Cardiac fibroblast (primary cell): ENCODE results near the gene ZNF529.

Experiments
- DNase-seq, 2 donors: peaks; one replicate each; pipeline versions ENCODE4 v3.0.0 to v3.0.0-alpha.2; 2010; ENCODE audit warnings: low read depth in 2 of 2
- H3K4me3 ChIP-seq, 2 donors: replicated peaks in 1 of 2; 1 replicate in 1 of 2; 2 replicates in 1 of 2; pipeline ENCODE4 v1.5.1; 2011; ENCODE audit warnings: low read depth in 2 of 2, low read length in 2 of 2, mild to moderate bottlenecking in 2 of 2, moderate library complexity in 1 of 2
- TF ChIP-seq, protein P1 (sequence below): IDR thresholded peaks from one replicate; pipeline ENCODE4 v1.5.1; 2011; ENCODE audit warnings: low read depth, mild to moderate bottlenecking, low read length, inconsistent platforms

ZNF529 gene

DNA sequence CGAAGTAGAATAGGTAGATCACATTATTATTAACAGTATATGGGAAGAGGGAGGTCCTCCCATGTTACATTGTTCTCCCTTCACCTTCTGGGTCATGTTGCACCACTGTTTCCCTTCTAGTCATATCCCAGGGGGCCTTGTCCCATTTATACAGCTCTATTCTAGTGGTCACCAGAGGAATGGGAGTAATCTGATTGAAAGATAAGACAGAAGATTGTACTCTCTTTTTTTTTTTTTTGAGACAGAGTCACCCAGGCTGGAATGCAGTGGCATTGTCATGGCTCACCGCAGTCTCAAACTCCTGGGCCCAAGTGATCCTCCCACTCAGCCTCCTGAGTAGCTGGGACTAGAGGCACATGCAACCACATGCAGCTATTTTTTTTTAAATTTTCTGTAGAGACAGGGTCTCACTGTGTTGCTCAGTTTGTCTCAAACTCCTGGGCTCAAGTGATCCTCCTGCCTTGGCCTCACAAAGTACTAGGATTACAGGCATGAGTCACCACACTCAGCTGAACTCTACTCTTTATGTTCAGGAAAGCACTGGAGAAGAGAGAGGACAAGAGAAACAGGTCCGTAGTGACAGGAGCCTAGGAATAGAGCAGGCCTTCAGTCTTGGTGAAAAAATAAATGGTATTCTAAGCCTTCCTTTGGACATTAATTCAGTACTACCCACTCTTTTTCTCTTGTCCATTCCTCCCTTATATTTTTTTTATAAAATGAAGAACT is 4.3 kb upstream of the ZNF529 start:
- no peak overlapping the region for H3K4me3 ChIP-seq
- DNase-seq: peak in 1 of 2 donors; percentile 68
- TF ChIP-seq, protein P1, sequence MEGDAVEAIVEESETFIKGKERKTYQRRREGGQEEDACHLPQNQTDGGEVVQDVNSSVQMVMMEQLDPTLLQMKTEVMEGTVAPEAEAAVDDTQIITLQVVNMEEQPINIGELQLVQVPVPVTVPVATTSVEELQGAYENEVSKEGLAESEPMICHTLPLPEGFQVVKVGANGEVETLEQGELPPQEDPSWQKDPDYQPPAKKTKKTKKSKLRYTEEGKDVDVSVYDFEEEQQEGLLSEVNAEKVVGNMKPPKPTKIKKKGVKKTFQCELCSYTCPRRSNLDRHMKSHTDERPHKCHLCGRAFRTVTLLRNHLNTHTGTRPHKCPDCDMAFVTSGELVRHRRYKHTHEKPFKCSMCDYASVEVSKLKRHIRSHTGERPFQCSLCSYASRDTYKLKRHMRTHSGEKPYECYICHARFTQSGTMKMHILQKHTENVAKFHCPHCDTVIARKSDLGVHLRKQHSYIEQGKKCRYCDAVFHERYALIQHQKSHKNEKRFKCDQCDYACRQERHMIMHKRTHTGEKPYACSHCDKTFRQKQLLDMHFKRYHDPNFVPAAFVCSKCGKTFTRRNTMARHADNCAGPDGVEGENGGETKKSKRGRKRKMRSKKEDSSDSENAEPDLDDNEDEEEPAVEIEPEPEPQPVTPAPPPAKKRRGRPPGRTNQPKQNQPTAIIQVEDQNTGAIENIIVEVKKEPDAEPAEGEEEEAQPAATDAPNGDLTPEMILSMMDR: no peak

DNA sequence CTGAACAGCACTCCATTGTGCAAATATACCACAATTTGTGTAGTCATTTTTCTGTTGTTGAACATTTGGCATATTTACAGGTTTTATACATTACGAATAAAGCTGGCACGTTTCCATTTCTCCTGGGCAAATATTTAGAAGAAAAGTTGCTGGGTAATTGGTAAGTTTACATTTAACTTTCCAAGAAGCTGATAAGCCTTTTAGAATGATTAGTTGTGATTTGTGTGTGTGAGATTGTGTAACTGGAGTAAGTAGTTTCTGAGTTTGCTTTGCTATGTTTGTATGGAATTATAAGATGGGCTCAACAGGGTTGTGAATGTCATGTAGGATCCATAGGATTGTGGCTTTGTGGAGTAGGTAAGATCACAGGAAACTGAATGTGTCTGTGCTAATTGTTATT is 1.6 kb upstream of the ZNF529 start:
- H3K4me3 ChIP-seq: no peak overlapping the region
- DNase-seq: no peak
- TF ChIP-seq, protein P1: no peak

- DNase-seq: peak; percentile 44 to 47
- TF ChIP-seq, protein P1: no peak
- peak overlapping the region; percentile 89 to 98 for H3K4me3 ChIP-seq
Measured at GRCh38 chr19:36573895-36574720, 1.0 kb upstream of the ZNF529 start.

DNA sequence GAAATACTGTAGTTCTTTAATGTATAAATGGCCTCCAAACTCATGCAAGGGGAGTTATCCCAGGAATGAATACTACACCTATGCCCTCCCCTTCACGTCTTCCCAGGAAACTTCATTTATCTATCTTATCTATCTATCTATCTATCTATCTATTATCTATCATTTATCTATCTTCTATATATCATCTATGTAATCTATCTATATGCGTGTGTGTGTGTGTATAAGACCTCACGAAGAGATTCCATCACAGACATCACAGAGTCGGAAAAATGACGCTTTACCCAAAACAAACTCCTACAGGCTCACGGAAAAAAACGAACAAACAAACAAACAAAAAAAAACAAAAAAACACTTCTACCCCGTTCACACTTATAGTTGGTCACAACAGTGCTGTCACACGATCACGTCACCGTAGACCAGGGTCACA is 486 bp downstream of the ZNF529 start:
- H3K4me3 ChIP-seq: peak overlapping the region; percentile 89 to 98
- no peak for DNase-seq
- TF ChIP-seq, protein P1: no peak

GRCh38 chr19:36564391-36564790 is 8.7 kb downstream of the ZNF529 start:
- TF ChIP-seq, protein P1: no peak
- DNase-seq: no peak
- no peak overlapping the region for H3K4me3 ChIP-seq

GRCh38 chr19:36547001-36547732 is 25.9 kb downstream of the ZNF529 start:
- TF ChIP-seq, protein P1: no peak
- no peak overlapping the region for H3K4me3 ChIP-seq
- peak; percentile 5 to 37 for DNase-seq
